GM10266 (cell line): ENCODE measurements around the gene MYLK.

Experiments
- DNase-seq: peaks from one replicate; pipeline ENCODE4 v3.0.0; 2012; ENCODE audit errors: extremely low spot score
- TF ChIP-seq, protein P1 (sequence below): IDR thresholded peaks from 2 replicates; pipeline ENCODE4 v1.5.1; 2012; ENCODE audit warnings: mild to moderate bottlenecking, low read depth; ENCODE audit not compliant: control insufficient read depth, insufficient read depth; ENCODE audit errors: missing control alignments

Gene MYLK

DNA sequence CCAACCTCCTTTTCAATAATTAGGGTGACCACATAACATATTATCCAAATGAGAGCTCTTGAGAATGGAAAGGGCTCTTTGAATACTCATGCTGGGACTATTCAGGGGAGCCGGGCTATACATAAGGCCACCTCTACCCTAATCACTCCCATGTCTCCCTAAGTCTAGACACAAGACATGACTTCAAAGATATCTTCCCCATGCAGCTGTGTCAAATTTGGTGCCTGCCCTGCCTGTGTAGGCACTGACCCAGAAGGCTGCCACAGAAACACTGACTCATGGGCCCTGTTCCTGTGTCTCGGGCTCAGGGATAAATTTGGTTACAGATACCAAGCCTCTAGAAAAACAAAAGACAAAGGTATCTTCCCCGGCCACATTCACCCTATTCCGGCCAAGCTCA, 70.3 kb downstream of the MYLK start:
- TF ChIP-seq, protein P1, sequence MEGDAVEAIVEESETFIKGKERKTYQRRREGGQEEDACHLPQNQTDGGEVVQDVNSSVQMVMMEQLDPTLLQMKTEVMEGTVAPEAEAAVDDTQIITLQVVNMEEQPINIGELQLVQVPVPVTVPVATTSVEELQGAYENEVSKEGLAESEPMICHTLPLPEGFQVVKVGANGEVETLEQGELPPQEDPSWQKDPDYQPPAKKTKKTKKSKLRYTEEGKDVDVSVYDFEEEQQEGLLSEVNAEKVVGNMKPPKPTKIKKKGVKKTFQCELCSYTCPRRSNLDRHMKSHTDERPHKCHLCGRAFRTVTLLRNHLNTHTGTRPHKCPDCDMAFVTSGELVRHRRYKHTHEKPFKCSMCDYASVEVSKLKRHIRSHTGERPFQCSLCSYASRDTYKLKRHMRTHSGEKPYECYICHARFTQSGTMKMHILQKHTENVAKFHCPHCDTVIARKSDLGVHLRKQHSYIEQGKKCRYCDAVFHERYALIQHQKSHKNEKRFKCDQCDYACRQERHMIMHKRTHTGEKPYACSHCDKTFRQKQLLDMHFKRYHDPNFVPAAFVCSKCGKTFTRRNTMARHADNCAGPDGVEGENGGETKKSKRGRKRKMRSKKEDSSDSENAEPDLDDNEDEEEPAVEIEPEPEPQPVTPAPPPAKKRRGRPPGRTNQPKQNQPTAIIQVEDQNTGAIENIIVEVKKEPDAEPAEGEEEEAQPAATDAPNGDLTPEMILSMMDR: no peak
- DNase-seq: no peak

GRCh38 chr3:123809597-123809996, 74.5 kb downstream of the MYLK start:
- TF ChIP-seq, protein P1: no peak
- DNase-seq: no peak

DNA sequence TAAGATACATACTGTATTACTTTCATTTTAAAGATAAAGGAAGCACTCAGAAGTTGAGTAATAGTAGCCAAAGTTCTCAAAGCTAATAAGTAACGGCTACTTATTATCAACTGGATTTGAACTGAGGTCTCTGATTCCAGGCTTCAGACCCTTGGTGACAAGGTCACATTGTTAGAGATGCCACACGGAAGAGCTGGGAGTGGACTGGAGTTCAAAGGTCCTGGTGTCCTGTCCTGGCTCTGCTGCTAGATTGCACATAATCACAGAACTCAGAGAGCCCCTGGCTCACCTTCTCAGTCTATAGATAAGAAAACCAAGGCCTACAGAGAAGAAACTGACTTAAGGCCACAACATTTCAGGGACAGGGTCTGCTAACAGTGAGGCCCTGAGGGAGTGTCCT, 75.3 kb downstream of the MYLK start:
- DNase-seq: no peak
- TF ChIP-seq, protein P1: no peak

- TF ChIP-seq, protein P1: no peak
- DNase-seq: no peak
Observed at GRCh38 chr3:123807820-123808219, 76.3 kb downstream of the MYLK start.

DNA sequence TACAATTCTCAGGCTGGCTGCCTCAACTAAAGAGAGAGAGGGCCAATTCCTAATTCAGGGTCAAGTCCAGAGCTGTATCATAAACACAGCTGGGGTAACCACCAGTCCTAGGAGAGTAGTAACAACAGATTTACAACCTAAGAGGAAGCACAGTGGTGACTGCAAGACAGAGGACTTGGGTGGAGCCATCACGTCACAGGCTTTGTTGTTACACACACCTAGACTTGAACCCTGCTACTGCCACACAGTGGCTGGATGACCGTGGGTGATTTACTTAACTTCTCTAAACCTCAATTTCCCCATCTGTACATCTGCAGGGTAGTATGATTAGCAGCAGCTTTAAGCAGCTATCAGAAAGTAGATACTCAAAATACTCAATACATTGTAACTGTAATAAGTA, 78.6 kb downstream of the MYLK start:
- no peak for DNase-seq
- TF ChIP-seq, protein P1: no peak

GRCh38 chr3:123805101-123805500, 79.0 kb downstream of the MYLK start:
- TF ChIP-seq, protein P1: no peak
- DNase-seq: no peak

- TF ChIP-seq, protein P1: no peak
Observed at GRCh38 chr3:123804676-123805075, 79.5 kb downstream of the MYLK start.

More at GRCh38 chr3:123804676-123805075, 79.5 kb downstream of the MYLK start:
- DNase-seq: no peak
